Stimulated activated CD4-positive, alpha-beta T cell treated with anti-CD3 and anti-CD28 coated beads, TNF-alpha, amount 100 ng/mL, for 1 hour (primary cell): ENCODE results near the gene HOXD8.

Experiments used
- DNase-seq, 3 donors: peaks; one replicate each; pipeline ENCODE4 v3.0.0-alpha.2; 2020; ENCODE audit warnings: low read depth in 3 of 3, low spot score in 1 of 3

Gene HOXD8

DNA sequence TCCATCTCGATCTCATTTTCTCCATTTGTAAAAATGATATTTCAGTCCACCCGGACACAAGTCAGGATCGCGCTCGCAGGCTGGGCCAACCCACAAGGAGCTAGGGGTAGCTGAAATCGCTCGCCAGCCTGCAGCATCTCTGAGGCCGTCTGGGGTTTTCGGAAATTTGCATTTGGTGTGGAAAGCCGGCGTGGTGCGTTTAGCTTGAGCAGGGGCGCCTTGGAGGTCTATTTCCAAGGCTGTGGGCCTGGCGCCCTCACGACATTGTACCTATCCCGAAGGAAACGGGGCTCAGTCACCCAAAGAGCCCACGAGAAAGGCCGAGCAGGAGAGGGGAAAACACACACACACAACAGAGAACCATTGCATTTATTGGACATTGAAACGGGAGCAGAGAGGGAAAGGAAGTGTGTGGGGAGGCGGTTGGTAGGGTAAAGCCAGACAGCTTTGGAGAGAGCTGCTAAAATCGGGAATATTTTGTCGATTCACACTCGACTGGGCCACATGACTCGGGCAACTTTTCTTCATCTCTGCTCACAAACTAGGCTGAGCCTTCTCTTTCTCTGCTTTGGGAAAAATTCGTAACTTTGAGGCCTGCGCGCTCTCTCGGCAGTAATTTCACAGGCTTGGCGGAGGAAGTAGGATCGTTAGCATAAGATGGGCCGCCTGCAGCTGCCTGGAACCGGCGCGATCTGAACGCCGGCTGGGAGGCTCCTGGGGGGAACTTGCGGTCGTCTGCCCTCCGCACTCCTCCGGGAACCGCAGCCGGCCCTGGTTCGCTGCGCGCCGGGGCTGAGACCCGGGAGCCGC, 1.1 kb upstream of the HOXD8 start:
- no peak for DNase-seq

DNA sequence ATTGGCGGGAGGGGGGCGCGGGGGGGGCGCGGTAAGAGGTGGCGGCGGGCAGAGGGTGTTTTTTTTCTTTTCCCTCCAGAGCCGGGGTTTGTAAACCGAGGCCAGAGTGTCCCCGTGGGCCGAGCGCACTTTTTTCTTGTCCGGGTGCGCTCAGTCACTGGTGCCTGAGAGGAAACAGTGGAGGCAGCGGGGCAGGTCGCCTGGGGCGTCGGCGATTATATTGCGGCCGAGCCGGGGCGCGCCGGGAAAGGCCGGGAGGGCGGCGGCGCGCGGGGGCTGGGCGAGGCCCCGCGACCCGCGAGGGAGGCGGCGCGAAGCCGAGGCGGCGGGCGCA, 275 bp downstream of the HOXD8 start:
- no peak for DNase-seq

DNA sequence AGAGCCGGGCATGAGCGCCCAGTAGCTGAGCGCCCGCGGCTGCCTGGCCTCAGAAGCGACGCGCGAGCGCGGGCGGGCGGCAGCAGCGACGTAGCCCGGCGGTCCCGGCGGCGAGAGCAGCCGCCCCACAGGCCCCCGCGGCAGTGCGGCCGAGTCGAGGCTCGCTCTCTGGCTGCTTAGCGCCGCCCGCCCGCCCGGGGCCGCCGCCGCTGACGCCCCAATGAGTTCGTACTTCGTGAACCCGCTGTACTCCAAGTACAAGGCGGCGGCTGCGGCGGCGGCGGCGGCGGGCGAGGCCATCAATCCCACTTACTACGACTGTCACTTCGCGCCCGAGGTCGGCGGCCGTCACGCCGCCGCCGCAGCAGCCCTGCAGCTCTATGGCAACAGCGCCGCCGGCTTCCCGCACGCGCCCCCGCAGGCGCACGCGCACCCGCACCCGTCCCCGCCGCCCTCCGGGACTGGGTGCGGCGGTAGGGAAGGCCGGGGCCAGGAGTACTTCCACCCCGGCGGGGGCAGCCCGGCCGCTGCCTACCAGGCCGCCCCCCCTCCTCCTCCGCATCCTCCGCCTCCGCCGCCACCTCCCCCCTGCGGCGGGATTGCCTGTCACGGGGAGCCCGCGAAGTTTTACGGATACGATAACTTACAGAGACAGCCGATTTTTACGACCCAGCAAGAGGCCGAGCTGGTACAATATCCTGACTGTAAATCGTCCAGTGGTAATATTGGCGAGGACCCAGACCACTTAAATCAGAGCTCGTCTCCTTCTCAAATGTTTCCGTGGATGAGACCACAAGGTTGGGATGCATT, 847 bp downstream of the HOXD8 start:
- no peak for DNase-seq

DNA sequence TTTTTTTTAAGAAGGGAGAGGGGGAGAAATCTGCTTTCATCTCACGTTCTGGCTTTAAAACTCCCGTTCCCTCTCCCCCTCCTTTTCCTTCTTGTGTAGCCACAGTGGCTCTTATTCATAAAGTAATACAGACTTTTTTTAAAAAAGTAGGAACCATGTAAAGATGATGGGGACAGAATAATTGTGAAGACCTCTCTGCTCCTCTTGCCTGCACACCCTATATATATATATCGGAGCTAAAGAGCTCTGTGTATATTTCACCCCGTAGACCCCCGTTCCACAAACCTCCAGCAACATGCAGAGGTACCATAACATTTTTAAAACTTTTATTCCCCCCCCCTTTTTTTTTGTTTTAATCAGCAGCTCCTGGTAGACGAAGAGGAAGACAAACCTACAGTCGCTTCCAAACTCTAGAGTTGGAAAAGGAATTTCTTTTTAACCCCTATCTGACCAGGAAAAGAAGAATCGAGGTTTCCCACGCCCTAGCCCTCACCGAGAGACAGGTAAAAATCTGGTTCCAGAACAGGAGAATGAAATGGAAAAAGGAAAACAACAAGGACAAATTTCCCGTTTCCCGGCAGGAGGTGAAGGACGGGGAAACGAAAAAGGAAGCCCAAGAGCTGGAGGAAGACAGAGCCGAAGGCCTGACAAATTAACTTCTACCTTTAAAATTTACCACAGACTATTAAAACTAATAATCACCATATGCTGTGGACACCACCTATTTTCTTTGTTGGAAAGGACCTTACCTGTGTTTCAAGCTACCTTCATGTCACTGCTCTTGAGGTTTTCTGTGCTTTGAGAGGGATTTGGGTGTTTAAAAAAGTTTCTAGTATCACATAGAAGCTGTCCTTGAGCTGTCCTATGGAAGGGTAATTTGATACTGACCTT, 1.7 kb downstream of the HOXD8 start:
- no peak for DNase-seq

- no peak for DNase-seq
Measured at GRCh38 chr2:176131848-176132158, 2.3 kb downstream of the HOXD8 start.

DNA sequence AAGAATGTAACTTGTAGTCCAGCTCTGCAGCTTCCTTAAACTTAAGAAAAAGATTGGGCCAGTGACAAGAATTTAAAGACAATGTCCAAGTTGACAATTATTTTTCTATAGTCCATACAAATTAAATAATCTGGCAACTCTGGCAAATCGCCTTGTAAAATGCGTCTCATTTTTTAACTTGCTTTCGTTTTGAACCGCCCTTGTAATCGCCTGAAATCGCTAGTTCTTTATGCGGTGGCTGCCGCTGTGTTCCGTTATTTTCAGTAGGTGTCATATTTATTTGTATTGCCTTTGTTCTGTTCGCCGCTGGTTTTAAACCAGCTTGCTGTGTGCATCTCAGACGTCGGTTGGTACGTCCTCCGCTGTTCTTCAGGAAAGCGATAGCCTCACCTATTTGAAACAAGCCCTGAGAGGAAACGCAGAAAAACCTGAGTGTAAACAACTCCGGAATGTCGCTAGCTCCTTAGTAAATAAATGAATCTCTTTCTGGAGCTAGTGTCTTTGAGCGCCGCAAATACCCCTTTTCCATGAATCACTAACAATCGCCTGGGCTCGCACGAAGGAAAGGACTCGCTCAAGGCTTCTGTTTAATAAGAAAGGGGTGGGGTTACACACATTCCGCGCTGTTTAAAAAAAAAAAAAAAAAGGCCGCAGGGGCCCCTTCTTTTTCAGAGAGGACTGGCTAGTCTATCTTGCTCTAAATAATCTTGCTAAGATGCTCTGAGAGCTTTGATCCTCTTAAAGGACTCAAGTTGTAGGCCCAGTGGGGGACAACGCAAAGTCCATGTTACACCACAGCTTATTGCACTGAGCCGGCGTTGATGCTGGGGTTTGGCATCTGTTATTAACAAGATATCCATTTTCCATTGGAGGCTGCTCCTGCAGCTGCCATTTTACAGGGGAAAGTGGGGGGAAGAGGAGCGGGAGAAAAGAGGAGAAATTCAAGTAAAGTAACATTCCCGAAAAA, 3.0 kb downstream of the HOXD8 start:
- no peak for DNase-seq

DNA sequence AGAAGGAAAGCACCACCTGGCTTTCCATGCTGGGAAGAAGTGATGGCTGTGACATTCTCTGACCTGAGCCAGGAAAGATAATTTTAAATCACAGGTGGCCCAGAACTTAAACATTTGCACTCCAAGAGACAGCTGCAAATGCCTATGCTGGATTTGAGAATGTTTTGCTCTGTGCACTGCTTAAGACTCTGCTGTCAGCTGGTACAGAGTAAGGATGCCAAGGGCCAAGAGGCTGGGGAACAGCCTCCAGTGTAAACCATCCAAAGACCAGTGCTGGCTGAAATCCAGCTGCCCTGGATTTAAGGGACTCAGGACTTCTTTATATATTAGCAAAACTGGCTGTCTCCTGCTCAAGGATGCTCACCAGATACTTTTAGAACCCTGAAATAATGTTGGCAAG, 3.9 kb downstream of the HOXD8 start:
- no peak for DNase-seq

DNA sequence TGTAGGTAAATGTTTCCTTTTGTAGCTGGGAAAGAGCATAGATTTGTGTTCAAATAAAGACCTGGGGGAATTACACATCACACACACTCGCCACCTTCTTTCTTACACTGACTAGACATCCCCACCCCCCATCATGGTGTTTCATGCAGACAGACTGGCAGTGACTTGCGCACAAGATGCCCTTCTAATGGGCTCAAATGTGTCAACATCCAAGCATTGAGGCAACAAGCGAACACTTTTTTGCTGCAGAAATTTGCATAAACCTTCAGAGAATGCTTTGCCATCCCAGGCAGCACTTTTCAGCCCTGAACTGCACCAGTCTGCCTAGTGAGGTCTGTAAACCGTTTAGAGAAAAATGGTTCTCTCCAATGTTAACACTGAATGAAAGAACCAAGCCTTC, 4.5 kb downstream of the HOXD8 start:
- no peak for DNase-seq

GRCh38 chr2:176135035-176135440, 5.5 kb downstream of the HOXD8 start:
- DNase-seq, result no peak

DNA sequence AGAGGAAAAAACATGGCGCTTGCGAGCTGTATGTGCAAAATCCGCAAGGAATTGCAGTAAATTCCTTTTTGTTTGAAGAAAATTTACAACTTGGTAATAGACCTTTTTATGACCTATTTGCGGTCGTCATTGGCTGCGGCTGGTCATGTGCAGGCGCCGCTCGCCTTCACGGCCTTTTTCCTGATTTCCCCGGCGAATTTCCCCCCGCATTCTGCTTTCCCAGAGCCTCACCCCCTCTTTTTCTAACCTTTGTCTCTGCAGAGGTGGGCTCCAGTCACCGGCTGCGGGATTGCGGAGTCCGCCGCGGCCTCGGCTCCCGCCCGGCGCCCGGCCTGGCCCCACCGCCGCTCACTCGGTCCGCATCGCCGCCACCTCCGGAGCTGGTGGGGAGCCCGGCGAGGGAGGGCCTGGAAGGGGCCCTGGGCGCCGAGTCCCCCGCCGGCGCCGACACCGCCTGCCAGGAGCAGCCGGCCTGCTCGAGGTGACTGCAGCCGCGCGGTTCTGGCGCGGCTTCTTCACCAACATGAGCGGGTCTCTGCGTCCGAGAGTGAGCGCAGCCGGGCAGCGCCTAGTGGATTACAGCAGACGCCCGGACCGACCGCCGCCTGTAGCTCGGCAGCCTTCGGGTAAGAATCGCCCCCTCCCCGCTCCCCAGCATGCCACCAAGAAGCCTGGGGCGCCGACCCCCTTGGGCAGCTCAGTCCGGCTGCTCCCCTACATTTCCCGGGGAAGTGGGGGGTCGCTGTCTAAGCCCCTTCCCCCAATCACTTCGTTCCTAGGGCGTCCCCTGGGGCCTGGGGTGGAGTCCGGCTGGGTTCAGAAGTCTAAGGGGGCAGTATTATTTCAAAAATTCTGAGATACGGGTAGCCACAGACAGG, 7.1 kb downstream of the HOXD8 start:
- no peak for DNase-seq

- no peak for DNase-seq
Measured at GRCh38 chr2:176137252-176137580, 7.7 kb downstream of the HOXD8 start.

DNA sequence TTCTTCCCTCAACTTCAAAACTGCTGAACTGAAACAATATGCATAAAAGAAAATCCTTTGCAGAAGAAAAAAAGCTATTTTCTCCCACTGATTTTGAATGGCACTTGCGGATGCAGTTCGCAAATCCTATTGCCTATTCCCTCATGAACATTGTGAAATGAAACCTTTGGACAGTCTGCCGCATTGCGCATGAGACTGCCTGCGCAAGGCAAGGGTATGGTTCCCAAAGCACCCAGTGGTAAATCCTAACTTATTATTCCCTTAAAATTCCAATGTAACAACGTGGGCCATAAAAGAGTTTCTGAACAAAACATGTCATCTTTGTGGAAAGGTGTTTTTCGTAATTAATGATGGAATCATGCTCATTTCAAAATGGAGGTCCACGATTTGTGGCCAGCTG, 8.4 kb downstream of the HOXD8 start:
- no peak for DNase-seq

GRCh38 chr2:176138526-176138922, 9.0 kb downstream of the HOXD8 start:
- no peak for DNase-seq

GRCh38 chr2:176138923-176139660, 9.6 kb downstream of the HOXD8 start:
- no peak for DNase-seq

GRCh38 chr2:176139661-176140512, 10.4 kb downstream of the HOXD8 start:
- no peak for DNase-seq

DNA sequence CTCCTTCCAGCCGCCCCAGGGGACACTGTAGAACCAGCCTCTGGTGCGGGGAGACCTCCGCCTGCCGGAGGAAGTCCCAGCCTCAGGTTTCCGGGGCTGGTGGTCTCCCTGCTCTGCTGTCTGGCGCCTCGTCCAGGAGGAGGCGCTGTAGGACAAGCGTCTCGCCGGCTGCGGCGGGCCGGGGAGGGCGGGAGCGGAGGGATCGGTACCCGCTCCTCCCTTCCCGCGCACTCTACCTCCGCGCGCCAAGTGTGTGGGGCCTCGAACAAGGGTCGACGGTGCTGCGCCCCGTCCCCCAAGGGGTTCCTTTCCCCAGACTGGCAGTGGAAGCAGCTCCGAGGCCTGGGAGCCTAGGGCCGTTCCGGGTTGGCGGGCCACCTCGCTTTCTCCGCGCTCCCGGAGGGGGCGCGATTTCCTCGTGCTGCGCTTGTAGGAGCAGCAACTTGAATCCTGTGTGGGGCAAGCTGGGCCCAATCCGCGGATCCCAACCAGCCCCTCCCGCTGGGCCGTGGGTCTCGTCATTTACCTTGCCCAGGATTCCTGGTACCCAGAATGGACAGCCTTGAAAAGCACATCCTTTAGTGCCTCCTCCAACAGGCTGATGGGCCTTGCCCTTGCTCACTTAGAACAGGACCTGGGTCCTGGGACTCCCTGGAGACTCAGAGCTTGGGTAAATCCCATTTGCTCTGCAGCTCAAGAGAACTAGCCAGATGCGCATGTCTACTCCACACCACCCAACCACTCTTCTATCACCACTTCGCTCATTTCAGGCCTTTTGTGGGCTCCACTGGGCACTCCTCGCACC, 11.2 kb downstream of the HOXD8 start:
- peak in 1 of 3 donors; percentile 46 for DNase-seq

- no peak for DNase-seq
Measured at GRCh38 chr2:176142281-176142680, 12.8 kb downstream of the HOXD8 start.
